ENCODE data around the gene HOXA9. TPM values are rescaled to one million over a fixed set of nuclear protein-coding genes. Genes with fewer than 3 reads are reported as not detected.

HOXA9 gene
- total and polyA plus RNA-seq, 10 of the 15 experiments (the other 5 are each of a cell fraction or from before 2014, with no cell fraction given): not detected

- ChIA-PET CTCF (interaction anchor here (0.6 to 2.0 kb wide), 10 partner anchors 8 to 1286 kb away, joined by 3 to 5 read pairs (median 3); no protein-coding TSS in a partner anchor), POLR2A (no interaction called here), SMC1A (ENCODE audit: uncharacterized antibody, unreplicated experiment) (interaction anchor here (0.6 to 1.5 kb wide), 3 partner anchors 339 to 1287 kb away, joined by 3 to 5 read pairs (median 4); no protein-coding TSS in a partner anchor), RAD21 (ENCODE audit: unreplicated experiment) (no interaction called here)
- ATAC-seq: peak; percentile 80
- FAIRE-seq: peak; percentile 61
- no peaks in the 10 kb centered on the region for H3K36me3 ChIP-seq (ENCODE audit: control insufficient read depth in 2 of 2, insufficient read depth in 2 of 2, low read length in 1 of 2)
- DNase-seq (ENCODE audit: low read depth, low spot score): no peak
- no TSS peak for BruUV-seq (replicated peaks)
- 29% methylated on average over 56 of the region's 56 CpGs for WGBS (ENCODE audit: insufficient coverage, insufficient replicate concordance, low lambda C conversion rate, missing lambda C conversion rate)
- in situ Hi-C loops (cut with MboI): no loop called here
- H3K4me2 ChIP-seq (ENCODE audit: control insufficient read depth, insufficient read depth): peak overlapping the region; percentile 33
- H3K9me3 ChIP-seq (replicated peaks; ENCODE audit: control insufficient read depth, insufficient read depth, low read length): no peaks in the 10 kb centered on the region; the same call in 2 of the 3 replicates
- no peak for TF ChIP-seq GATAD2B (conservative IDR thresholded peaks at IDR 0.05; ENCODE audit: low read depth)
- TF ChIP-seq PBX3 (IDR thresholded peaks at IDR 0.05; ENCODE audit: insufficient replicate concordance, low read depth, low read length): peak; percentile 12
- TF ChIP-seq HSF1 (IDR thresholded peaks at IDR 0.05; ENCODE audit: low read depth, low read length): no peak
- TF ChIP-seq SMC3 (IDR thresholded peaks at IDR 0.05; ENCODE audit: borderline replicate concordance, low read length): peak; percentile 34; the same call in 1 of the 2 replicates
- TF ChIP-seq RELA (IDR thresholded peaks at IDR 0.05; ENCODE audit: borderline replicate concordance, partially characterized antibody): no peak
- no peak for TF ChIP-seq IRF4 (IDR thresholded peaks at IDR 0.05; ENCODE audit: low read depth, low read length)
- TF ChIP-seq, protein P1, sequence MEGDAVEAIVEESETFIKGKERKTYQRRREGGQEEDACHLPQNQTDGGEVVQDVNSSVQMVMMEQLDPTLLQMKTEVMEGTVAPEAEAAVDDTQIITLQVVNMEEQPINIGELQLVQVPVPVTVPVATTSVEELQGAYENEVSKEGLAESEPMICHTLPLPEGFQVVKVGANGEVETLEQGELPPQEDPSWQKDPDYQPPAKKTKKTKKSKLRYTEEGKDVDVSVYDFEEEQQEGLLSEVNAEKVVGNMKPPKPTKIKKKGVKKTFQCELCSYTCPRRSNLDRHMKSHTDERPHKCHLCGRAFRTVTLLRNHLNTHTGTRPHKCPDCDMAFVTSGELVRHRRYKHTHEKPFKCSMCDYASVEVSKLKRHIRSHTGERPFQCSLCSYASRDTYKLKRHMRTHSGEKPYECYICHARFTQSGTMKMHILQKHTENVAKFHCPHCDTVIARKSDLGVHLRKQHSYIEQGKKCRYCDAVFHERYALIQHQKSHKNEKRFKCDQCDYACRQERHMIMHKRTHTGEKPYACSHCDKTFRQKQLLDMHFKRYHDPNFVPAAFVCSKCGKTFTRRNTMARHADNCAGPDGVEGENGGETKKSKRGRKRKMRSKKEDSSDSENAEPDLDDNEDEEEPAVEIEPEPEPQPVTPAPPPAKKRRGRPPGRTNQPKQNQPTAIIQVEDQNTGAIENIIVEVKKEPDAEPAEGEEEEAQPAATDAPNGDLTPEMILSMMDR (IDR thresholded peaks at IDR 0.05 in 2 of 3, conservative IDR thresholded peaks at IDR 0.05 in 1 of 3; ENCODE audit: control insufficient read depth in 2 of 3, extremely low read depth in 1 of 3, insufficient read depth in 1 of 3, low read depth in 3 of 3, low read length in 3 of 3): peak; percentile 63 to 72 (median 70)
- TF ChIP-seq MXI1 (IDR thresholded peaks at IDR 0.05; ENCODE audit: low read depth, low read length): no peak
- no peak for TF ChIP-seq IKZF2 (IDR thresholded peaks at IDR 0.05)
- no peak for TF ChIP-seq SRF (IDR thresholded peaks at IDR 0.05; ENCODE audit: low read depth in 2 of 2, low read length in 2 of 2)
- TF ChIP-seq, protein P2, sequence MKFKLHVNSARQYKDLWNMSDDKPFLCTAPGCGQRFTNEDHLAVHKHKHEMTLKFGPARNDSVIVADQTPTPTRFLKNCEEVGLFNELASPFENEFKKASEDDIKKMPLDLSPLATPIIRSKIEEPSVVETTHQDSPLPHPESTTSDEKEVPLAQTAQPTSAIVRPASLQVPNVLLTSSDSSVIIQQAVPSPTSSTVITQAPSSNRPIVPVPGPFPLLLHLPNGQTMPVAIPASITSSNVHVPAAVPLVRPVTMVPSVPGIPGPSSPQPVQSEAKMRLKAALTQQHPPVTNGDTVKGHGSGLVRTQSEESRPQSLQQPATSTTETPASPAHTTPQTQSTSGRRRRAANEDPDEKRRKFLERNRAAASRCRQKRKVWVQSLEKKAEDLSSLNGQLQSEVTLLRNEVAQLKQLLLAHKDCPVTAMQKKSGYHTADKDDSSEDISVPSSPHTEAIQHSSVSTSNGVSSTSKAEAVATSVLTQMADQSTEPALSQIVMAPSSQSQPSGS (IDR thresholded peaks at IDR 0.05; ENCODE audit: low read length): no peak
- TF ChIP-seq, protein P3, sequence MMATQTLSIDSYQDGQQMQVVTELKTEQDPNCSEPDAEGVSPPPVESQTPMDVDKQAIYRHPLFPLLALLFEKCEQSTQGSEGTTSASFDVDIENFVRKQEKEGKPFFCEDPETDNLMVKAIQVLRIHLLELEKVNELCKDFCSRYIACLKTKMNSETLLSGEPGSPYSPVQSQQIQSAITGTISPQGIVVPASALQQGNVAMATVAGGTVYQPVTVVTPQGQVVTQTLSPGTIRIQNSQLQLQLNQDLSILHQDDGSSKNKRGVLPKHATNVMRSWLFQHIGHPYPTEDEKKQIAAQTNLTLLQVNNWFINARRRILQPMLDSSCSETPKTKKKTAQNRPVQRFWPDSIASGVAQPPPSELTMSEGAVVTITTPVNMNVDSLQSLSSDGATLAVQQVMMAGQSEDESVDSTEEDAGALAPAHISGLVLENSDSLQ (IDR thresholded peaks at IDR 0.05): peak; percentile 28; the same call in 1 of the 2 replicates
- no peaks in the 10 kb centered on the region for H3K4me1 ChIP-seq (ENCODE audit: control insufficient read depth, insufficient read depth, low read length)
- no peak overlapping the region for H3K27ac ChIP-seq (ENCODE audit: control insufficient read depth, insufficient read depth)
- no peak overlapping the region for H2AFZ ChIP-seq (ENCODE audit: control insufficient read depth, low read depth, low read length)
- H3K79me2 ChIP-seq (ENCODE audit: control insufficient read depth, insufficient read depth, low read length): no peaks in the 10 kb centered on the region
- H3K4me3 ChIP-seq: no peak overlapping the region
- no peak overlapping the region for H3K9ac ChIP-seq (ENCODE audit: control insufficient read depth, insufficient read depth, low read length)
- H3K27me3 ChIP-seq (replicated peaks in 1 of 2; ENCODE audit: control insufficient read depth in 2 of 2, insufficient read depth in 2 of 2, low read length in 1 of 2): peaks cover 14 to 27% of the 10 kb centered on the region in 2 experiments
- intact Hi-C loops (cut with micrococcal nuclease; ENCODE audit: unreplicated experiment): no loop called here
- H4K20me1 ChIP-seq (ENCODE audit: control insufficient read depth, insufficient read depth): no peaks in the 10 kb centered on the region
Measured at GRCh38 chr7:27179503-27180430, 14.4 kb upstream of the HOXA9 start.

Data from GM12878 (cell line).